ENCODE data around the gene SIPA1L2.

SIPA1L2 gene

DNA sequence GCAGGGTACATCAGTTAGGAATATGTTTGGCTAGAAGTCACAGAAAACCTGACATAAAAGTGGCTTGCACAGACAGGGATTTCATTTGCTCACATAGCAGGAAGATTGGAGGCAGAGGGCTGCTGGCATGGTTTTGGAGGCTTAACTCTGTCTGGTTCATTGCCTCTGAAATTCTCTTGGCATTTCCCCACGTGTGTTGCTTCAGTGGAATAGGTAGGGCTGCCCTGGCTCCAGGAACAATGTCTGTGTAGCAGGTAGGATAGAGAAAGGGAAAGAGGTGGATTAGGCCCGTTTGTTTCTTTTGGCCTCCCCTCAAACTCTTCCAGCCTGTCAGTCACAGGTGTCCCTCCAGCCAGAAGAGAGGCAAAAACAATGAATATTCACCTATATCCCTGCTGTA lies 20.5 kb upstream of the SIPA1L2 start:
- DNase-seq (ENCODE audit: low read depth in 3 of 3): no peak

DNA sequence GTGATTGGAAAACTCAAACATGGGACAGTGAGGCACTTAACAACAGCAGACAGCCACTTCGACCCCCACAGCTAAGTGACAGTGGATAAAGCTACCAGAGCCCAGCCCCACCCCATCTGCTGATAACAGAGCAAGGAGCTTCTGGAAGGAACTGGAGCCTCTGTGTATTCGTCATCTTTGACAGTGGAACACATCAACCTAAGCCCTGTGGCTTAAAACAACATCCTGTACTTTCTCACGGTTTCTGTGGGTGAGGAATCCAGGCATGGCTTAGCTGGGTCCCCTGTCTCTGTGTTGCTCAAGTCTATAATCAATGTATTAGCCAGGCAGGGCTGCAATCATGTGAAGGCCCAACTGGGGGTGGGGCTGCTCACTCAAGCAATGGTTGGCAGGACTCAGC lies 18.4 kb upstream of the SIPA1L2 start:
- no peak for DNase-seq (ENCODE audit: low read depth in 3 of 3)

DNA sequence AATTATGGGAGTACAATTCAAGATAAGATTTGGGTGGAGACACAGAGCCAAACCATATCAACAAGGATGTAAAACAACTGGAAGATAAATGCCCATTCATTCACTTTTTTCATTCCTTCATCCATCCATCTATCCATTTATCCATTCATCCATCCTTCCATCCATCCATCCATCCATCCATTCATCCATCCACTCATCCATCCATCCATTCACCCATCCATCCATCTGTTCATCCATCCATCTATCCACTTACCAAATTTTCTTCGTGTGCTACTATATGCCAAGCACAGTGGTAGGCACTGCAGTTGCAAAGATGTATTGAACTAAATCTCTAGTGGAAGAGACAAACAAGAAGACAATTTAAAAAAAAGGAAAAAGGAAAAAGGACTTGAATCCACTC lies 14.3 kb upstream of the SIPA1L2 start:
- no peak for DNase-seq (ENCODE audit: low read depth in 3 of 3)

DNA sequence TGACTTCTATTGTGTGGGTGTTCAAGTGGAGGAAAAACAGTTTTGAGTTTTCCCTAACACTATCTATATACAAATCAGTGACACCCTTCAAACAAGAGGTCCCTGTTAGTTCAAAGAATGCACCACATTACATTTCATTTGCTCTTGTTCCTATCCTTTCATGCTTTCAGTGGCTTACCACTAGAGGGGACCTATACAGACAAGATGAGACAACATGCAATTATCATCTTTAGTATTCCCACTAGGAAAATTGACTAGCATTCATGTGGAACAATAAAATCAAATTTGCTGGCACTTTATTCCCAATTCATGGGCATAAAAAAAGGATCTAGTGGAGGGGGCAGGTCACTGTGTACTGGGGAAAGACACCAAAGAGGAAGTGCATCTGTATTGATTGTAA lies 13.3 kb upstream of the SIPA1L2 start:
- no peak for DNase-seq (ENCODE audit: low read depth in 3 of 3)

DNA sequence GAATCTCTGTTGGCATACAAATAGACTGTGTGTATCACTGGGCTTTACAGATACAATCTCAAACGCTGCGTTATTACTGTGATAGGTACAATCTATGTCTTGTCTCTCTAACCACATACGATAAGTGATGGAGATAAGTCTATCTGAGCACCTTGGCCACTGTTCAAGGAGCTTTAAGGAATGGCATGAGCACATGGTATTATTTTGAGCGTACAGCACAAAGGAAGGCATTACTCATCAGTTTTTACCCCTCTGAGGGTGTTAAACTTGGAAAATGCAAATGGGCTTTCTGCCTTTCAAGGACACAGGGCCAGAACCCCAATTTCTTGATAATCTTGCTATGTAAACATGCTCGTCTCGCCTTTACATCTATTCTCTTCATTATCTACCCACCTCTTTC lies 11.6 kb upstream of the SIPA1L2 start:
- no peak for DNase-seq (ENCODE audit: low read depth in 3 of 3)

DNA sequence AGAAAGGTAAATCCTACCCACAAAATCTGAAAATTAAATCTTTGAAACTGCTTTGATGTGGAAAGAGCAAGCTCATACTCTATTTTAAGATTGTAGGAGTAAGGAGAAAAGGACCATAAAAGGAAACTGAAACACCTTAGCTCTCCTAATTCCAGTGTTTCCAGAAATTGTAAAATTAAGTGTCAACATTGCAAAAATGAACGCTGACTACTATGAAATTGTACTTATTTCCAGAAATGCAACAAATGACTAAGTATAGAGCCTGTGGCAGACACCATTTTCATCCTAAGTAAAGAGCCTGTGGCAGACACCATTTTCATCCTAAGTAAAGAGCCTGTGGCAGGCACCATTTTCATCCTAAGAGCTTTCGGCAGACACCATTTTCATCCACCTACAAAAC lies 6.9 kb upstream of the SIPA1L2 start:
- DNase-seq (ENCODE audit: low read depth in 3 of 3): no peak

DNA sequence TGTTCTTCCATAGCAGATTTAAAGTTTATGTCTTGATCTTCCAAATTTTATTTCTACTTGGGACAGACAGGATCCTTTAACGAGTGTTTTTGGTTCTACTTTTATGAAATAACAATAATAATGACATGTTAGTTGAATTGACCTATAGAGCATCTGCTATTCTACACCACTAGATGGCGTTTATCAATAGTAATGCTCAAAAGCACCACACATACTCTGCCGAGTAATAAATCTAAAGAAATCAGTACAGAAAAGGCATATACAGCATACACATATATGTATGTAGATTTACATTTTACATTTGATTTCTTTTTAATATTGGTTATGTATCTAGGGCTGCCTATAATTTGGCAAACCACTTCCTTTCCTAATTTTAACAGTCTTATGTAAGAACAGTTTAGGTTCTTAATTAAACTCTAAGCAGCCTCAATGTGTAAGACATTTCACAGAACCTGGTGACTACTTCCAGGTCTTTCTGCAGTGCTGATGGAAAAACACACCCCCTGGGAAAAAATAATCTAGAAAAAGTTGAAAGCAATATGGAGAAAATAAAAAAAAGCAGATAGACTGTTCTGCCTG lies 5.9 kb upstream of the SIPA1L2 start:
- DNase-seq (ENCODE audit: low read depth in 3 of 3): no peak

DNA sequence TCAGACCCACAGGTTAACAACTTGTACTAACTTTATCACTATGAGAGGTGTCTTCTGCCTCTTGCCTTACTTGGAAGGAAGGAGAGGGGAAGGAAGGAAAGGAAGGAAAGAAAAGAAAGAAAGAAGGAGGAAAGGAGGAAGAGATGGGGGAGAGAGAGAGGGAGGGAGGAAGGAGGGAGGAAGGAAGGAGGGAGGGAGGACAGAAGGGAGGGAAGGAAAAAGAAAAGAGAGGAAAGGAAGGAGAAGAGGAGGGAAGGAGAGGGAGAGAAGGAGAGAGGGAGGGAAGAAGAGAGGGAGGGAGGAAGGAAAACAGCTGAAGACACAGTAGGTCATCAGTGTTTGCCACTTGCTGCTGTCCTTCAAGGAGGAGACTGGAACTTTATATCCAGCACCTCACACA lies 5.3 kb upstream of the SIPA1L2 start:
- DNase-seq (ENCODE audit: low read depth in 3 of 3): no peak

DNA sequence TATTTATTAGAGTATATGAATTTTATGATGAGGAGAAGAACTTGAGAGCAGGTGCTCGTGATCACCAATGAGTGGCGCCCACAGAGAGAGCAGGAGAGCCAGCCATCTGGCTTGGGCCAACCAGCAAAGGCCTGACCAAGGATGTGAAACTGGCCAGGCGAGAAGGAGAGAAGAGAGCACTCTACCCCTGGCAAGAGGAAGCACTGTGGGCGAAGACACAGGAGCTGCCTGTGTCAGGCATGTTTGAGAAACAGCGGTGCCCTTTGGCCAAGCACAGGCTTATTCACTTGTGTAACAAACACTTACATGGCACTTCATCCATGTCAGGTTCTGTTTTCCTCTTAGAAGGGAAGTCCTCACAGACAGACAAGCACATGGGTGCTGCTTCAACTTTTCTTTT lies 4.2 kb upstream of the SIPA1L2 start:
- DNase-seq (ENCODE audit: low read depth in 3 of 3): no peak

DNA sequence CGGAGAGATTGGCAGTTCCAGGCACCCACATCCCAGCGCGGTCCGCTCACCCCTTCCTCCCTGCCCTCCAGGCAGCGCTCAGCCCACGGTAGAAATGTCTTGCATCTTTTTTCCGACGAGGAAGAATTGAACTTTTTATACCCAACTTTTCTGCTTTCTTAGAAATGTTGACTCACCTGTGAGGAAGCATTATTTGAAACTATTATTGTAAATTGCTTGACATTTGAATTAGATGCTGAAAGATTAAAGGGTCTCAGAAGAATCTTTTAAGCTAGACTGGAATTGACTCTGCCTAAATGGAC lies 912 bp upstream of the SIPA1L2 start:
- peak in 1 of 3 experiments; percentile 32 for DNase-seq (ENCODE audit: low read depth in 3 of 3)

DNA sequence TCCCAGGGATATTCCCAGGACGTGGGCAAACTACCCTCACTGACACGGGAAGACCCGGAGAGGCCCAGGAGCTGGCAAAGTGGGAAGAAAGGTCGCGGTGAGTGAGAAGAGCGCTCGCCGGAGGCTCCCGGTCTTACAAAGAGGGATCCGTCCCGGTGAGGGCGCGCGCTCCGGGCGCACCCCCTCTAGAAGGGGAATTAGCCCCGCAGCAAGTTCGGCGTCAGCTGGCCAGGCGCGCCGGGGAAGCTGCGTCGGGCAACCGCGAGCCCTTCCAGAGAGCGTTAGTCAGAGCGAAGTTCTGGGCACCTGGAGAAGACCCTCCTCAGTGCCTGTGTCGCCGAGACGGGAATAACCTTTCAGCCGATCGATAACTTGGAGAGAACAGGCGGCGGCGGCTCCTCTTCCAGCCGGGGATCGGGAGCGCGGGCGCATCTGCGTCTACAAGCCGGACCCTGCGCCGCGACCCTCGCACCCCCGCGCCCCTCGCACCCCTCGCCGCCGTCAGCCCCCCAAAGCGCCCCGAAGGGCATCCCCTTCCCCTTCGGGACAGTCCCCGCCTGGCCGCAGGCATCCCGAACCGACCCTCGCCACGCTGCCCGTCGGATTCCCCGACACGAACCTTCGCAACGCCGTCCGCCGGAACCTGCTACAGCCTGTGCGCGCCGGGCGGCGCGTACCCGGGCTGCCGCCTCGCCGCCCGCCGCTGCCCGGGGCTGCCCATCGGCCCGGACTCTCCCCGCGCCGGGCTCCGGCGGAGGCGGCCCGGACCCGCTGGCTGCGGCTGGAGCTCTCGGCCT lies 485 bp downstream of the SIPA1L2 start:
- peak in 1 of 3 experiments; percentile 10 for DNase-seq (ENCODE audit: low read depth in 3 of 3)

DNA sequence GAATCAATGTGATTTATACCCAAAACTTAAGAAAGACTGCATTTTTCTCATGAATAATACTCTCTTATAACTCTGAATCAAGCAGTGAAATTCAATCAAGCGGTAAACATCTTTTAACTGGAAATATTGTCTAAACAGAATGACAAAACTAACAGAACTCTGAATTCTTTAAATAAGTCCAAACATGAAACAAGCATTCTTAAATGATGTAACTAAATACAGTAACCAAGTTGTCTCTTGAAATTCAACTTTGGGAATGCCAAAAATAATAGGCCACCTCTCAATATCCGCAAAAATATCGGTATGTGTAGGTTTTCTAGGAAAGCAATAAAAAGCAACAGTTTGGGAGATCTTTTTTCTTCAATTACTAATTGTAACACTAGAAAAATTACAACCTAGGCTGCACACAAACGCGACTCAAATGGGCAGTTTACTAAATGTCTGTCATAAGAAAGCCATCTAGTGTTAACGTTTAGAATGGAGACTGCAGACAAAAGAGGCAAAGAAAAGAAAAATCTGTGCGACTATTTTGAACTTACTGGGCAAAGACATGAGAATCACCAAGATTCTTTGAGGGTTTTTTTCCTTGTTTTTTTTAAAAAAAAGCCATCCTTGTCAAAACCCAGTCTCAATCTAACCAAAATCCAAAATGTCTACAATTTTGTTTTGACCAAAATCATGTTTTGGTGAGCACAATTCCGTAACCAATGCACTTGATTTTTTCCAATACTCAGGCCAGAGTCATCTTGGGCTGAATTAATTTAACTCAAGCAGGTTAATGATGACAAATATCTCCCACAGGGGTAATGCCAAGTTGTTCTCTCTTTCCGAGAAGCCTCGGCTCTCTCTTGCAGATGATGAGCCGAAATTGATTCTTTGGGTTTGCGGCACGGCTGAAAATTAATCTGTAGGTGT lies 1.3 kb downstream of the SIPA1L2 start:
- no peak for DNase-seq (ENCODE audit: low read depth in 3 of 3)

DNA sequence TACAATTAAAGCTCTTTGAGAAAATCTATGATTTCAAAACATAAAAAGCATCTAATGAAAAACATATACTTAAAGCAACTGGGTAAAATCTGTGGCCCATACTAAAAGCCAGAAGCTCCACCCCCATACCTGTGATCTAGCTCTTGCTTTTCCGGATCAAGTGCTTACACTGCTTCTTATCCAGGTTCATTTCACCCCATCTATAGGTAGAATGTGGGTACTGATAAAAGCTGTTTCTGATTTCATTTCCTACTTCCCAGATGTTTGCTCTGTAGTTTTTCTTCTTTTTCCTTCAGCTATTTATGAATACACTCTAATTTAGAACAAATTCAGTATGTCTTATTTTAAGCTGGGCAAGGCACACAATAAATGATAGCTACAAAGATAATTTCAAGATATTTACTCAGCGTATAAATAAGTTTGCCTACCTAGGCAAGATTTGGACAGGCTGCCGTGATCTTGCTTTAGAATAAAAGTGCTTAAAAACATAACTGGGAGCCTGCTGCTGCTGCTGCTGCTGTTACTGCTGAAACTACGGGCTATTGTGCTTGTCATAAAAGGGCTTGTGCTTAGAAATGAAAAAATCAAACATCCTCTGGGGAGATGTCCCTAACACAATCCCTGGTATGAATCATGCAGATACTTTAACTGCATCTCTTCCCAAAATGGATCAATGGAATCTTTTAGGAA lies 2.1 kb downstream of the SIPA1L2 start:
- DNase-seq (ENCODE audit: low read depth in 3 of 3): no peak

DNA sequence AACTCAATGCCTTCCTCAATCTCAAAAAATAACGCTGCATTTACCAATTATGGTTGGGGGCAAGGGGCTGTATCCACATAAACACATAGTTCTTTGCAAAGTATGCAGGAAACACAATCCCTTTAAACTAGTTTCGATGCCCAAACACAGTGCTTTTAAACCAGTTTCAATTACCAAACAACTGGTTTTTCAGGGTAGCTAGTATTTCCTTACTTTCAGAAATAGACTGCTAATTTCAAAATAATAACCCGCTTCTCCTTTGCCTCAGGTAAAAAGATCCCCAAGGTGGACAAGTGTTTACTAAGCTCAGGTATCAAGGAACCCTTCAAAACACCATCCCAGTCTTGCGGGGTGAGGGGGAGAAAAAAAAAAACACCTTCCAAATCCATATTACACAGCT lies 2.8 kb downstream of the SIPA1L2 start:
- DNase-seq (ENCODE audit: low read depth in 3 of 3): no peak

DNA sequence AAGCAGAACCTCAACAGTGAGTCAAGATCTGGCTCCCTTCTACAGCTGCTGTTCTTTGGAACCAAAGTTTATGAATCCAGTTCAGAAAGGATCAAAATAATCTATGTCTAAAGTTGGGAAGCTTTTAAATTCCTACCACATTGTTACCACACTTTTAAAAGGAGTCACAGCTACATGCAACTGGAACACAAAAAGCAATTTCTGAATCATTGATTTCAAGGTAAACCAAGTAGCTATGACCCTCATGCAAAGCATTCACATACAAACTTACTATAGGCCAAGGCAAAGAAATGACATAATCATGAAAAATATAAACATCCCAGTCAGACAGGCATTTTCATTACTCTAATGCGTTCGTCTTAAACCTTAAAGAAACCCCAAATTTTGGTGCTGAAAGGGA lies 3.5 kb downstream of the SIPA1L2 start:
- DNase-seq (ENCODE audit: low read depth in 3 of 3): no peak

DNA sequence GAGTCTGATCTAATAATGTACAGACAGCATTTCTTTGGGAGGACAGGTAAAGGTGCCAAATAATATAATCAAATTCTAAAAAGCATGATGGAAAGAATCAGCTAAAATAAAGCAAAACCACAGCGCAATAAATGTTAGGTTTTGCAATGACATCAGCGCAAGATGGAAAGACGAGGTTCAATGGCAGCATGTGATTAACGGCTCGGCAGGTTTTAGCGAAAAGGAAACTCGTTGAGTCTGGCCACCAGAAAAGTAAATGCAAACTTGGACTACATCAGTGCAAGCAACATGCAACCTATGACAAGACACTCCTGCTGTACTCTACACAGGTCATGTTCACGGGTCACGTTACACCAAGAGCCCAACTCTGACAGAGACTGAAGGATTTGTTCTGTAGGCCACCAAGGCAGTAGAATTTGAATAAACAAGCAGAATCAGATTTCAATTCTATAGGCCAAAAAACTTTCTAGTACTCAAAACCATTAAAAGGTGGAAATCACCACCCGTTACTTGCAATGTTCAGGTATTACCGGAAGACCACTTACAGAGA lies 4.5 kb downstream of the SIPA1L2 start:
- no peak for DNase-seq (ENCODE audit: low read depth in 3 of 3)

DNA sequence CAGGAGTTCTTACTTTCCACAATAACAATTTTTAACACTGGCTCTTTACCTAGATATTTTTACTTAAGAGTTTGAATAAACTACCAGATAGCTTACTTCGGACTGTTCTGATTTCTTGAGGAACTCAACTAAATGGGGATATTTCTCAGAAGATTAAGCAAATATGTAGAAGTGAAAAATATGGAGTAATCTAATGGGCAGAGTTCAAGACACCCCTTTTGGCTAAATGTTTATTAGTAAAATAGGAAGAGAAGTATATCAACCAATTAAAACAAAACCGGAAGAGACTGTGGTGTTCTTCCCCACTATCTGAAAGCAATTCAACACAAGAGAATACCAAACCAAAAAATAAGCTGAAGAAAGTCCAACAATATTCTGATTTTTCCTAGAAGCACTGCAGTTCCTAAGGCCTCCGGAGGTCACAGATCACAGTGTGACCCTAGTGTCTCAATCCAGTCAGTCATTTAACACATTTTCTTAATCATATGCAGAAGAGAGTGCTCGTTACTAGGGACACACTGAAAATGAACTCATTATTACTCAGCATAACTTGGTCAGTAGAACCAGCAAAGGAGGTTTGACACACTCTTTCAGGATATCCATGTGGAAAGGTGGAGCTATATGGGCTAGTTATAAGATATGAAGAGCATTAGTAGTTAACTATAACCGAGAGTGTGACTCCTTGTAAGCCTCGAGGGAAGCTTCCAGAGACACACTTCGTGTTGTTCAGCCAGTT lies 5.2 kb downstream of the SIPA1L2 start:
- no peak for DNase-seq (ENCODE audit: low read depth in 3 of 3)

DNA sequence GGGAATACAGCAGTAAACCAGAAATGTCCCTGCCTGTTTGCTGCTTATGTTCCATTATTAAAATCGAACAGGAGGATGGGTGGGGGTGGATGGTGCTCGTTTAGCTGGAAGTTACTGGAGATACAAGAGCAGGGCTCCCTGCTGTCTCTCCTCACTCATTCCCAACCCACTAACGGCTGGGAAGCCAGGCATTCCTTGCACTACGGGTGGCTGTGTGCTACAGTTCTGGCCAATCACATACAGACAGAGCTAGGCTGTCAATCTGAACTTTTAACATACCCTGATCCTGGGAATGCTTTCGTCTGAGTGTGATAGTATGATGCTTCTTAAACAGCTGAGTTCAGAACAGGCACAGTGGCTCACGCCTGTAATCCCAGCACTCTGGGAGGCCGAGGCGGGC lies 7.0 kb downstream of the SIPA1L2 start:
- no peak for DNase-seq (ENCODE audit: low read depth in 3 of 3)

DNA sequence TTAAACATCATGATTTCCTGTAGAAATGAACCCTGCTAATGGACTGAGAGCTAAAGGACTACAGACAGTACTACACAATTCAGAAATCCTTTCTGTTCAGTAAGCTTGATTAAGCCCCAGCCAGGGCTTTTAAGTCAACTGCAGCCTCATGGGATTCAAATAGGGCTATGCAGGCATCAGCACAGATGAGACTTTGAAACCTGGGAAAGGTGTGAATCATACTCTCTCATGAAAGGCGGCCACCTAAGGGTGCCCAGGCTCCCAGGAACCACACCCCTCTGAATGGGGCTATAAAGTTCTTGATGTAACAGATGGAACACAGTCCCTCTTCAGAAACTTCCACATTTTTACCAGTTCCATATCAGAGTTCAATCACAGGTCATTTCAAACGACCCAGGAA lies 7.6 kb downstream of the SIPA1L2 start:
- DNase-seq (ENCODE audit: low read depth in 3 of 3): no peak

DNA sequence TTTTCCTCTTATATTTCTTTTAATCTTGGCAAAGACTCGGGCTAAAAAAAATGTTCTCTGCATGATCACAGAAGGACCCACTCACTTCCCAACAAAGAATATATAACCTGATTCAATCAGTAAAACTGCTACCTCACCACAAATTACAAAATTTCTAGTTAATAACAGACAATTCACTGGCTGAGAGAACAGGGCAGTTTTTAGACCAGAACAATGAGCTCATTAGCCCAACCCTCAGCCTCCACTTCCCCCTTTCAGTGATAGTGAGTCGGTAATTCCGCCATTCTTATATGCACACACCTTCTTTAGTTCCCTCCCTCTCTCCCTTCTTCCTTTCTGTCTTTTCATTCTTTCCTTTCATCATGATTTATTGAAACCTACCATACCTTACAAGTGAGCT lies 8.9 kb downstream of the SIPA1L2 start:
- no peak for DNase-seq (ENCODE audit: low read depth in 3 of 3)

DNA sequence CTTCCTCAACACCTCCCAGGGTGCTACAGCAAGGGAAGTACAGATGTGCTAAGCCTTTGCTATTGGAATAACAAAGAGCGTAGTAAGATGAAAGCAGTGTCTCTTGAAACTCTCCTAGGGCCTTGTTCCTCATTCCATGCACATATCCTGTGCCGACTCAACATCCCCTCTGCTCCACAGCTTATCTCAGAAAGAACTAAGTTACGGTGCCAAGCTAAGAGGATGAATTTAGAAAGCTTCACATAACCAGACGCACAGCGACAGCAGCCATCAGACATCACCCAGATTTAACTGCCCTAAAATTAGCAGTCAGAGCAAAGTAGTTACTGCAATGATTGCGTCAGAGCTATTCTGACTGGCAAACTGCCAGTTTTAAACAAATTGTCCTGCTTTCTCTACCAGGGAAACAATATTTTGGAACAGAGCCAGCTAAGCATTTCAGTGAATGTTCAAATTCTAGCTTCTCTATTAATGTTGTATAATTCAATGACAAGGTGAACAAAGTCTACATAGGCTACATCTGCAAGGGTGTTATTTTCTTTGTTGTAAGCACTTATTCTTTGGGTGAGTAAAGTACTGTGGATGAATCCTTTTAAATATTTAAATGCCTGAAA lies 9.5 kb downstream of the SIPA1L2 start:
- no peak for DNase-seq (ENCODE audit: low read depth in 3 of 3)

Measured in stimulated activated CD4-positive, alpha-beta T cell treated with anti-CD3 and anti-CD28 coated beads, TNF-alpha, amount 100 ng/mL, for 4 hours (primary cell).